ENCODE results near the gene SLC2A11.
"Not testable (repeated sequence)": the region's sequence is repeated elsewhere in the genome, so short reads cannot be mapped to it uniquely, and the experiment has no call there.

The SLC2A11 gene

DNA sequence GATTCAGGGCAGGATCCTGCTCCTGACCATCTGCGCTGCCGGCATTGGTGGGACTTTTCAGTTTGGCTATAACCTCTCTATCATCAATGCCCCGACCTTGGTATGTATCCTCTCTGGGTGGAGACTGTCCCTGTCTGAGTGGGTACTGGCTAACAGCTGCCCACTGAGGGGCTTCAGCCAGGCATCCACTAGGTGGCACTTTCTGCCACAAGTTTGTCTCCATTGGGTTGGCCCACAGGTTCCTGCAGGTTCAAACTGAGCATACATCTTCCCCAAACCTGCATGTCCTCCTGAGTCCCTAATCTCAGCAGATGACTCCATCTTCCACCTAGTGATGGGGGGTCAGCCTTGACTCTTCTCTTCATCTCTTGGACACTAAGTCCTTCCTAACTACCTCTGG, 4.4 kb downstream of the SLC2A11 start:
- peak in 1 of 2 experiments; percentile 54 for DNase-seq (ENCODE audit: low read depth in 1 of 2, low spot score in 1 of 2)
- in situ Hi-C loops (cut with HindIII; ENCODE audit: low pct_unique_long_range_greater_than_20kb, low sequenced_read_pairs): no loop called here
- TF ChIP-seq JUND (IDR thresholded peaks at IDR 0.05; ENCODE audit: low read depth): no peak

DNA sequence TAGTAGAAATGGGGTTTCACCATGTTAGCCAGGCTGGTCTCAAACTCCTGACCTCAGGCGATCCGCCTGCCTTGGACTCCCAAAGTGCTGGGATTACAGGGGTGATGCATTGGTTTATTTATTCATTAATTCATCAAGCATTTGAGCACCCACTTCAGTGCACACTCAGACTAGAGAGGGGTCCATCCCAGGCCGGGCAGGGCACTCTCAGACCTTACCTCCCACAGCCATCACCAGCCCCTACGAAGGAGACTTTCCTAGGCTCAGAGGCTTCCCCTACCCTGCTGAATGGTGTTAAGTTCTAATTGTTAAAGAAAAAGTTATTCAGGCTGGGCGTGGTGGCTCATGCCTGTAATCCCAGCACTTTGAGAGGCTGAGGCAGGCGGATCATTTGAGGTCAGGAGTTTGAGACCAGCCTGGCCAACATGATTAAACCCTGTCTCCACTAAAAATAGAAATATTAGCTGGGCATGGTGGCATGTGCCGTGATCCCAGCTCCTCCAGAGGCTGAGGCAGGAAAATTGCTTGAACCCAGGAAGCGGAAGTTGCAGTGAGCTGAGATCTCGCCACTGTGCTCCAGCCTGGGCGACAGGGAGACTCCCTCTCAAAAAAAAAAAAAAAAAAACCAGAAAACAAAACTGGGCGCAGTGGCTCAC, 7.0 kb downstream of the SLC2A11 start:
- DNase-seq (ENCODE audit: low read depth in 1 of 2, low spot score in 1 of 2); in situ Hi-C loops (cut with HindIII; ENCODE audit: low pct_unique_long_range_greater_than_20kb, low sequenced_read_pairs): not testable (repeated sequence)

DNA sequence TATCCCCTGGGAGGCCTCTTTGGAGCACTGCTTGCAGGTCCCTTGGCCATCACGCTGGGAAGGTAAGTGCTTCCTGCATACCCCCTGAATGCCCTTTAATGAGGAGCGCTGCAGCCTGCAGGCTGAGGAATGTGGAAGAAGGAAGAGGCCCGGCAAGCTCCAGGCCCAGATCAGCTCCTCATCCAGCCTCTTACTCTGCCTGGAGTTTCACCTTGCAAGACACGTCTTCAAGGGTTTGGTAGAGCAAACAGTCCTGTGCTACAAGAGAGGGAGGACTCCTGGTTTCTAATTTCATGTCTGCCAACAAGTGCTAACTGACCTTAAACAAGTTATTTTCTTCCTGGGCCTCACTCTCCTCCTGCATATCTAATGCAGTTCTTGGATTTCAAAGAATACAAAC, 10.9 kb downstream of the SLC2A11 start:
- in situ Hi-C loops (cut with HindIII; ENCODE audit: low pct_unique_long_range_greater_than_20kb, low sequenced_read_pairs): no loop called here
- no peak for DNase-seq (ENCODE audit: low read depth in 1 of 2, low spot score in 1 of 2)
- TF ChIP-seq JUND (IDR thresholded peaks at IDR 0.05; ENCODE audit: low read depth): no peak

DNA sequence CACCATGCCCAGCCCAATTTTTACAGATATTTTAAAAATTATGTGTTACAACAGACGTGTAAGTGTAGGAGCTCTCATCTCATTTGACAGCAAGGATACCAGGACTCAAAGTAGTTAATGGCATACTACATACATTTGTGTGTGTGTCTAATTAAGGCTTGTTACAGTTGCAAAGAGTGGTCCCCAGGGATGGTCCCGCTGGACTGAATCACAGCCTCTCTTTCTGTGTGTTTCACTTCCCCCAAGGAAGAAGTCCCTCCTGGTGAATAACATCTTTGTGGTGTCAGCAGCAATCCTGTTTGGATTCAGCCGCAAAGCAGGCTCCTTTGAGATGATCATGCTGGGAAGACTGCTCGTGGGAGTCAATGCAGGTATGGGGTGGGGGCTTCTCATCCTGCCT, 17.2 kb downstream of the SLC2A11 start:
- in situ Hi-C loops (cut with HindIII; ENCODE audit: low pct_unique_long_range_greater_than_20kb, low sequenced_read_pairs): no loop called here
- DNase-seq (ENCODE audit: low read depth in 1 of 2, low spot score in 1 of 2): no peak
- no peak for TF ChIP-seq JUND (IDR thresholded peaks at IDR 0.05; ENCODE audit: low read depth)

DNA sequence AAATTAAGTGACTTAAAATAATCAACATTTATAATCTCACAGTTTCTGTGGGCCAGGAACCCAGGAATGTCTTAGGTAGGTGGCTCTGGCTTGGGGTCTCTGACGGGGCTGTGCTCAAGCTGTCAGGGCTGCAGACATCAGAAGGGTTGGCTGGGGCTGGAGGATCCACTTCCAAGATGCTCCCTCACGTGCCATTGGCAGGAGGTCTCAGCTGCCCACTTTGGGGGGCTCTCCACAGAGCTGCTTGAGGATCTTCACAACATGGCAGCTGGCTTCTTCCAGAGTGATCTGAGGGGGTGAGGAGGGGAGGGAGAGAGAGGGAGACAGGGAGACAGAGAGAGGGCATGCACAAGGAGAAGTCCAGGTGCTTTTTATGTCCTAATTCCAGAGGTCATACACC, 18.1 kb downstream of the SLC2A11 start:
- in situ Hi-C loops (cut with HindIII; ENCODE audit: low pct_unique_long_range_greater_than_20kb, low sequenced_read_pairs): no loop called here
- DNase-seq (ENCODE audit: low read depth in 1 of 2, low spot score in 1 of 2): no peak
- TF ChIP-seq JUND (IDR thresholded peaks at IDR 0.05; ENCODE audit: low read depth): no peak

DNA sequence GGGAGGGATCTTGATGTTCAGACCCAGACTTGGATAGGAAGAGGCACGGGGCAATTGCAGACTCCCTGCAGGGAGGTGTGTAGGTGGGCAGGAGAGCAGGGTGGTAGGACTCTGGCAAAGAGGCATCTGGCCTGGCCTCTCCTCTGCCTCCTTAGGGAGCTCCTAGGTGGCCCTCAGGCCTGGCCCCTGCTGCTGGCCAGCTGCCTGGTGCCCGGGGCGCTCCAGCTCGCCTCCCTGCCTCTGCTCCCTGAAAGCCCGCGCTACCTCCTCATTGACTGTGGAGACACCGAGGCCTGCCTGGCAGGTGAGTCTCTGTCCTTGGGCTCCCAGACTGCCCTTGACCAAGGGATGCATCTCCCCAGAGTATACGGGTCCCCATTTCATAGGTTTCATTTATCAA, 19.9 kb downstream of the SLC2A11 start:
- DNase-seq (ENCODE audit: low read depth in 1 of 2, low spot score in 1 of 2): no peak
- TF ChIP-seq JUND (IDR thresholded peaks at IDR 0.05; ENCODE audit: low read depth): no peak
- in situ Hi-C loops (cut with HindIII; ENCODE audit: low pct_unique_long_range_greater_than_20kb, low sequenced_read_pairs): no loop called here

DNA sequence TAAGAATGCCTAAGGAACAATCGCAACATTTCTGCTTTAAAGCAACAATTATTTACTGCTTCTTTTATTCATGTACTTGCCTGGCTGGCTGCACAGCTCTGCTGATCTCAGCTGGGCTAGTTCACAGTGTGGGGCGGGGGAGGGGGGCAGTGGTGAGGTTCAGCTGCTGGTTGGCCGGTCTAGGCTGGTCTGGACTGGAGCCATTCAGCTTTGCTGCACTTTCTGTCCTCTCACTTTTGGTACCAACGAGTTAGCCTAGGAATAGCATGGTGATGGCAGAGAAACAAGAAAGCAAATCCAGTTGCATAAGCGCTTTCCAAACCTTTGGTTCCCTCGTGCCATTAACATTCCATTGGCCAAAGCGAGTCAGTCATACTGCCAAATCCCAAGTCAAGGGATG, 20.5 kb downstream of the SLC2A11 start:
- in situ Hi-C loops (cut with HindIII; ENCODE audit: low pct_unique_long_range_greater_than_20kb, low sequenced_read_pairs): no loop called here
- TF ChIP-seq JUND (IDR thresholded peaks at IDR 0.05; ENCODE audit: low read depth): no peak
- DNase-seq (ENCODE audit: low read depth in 1 of 2, low spot score in 1 of 2): no peak

DNA sequence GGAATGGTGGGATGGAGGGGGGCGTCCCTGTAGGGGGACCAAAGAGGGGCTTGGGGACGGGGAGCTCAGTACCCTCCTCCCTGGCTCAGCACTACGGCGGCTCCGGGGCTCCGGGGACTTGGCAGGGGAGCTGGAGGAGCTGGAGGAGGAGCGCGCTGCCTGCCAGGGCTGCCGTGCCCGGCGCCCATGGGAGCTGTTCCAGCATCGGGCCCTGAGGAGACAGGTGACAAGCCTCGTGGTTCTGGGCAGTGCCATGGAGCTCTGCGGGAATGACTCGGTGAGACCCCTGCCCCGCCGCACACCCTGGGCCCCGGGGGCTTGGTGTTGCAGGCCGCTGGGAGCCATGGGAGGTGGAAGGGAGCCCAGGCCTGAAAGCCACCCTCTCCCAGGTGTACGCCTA, 24.7 kb downstream of the SLC2A11 start:
- TF ChIP-seq JUND (IDR thresholded peaks at IDR 0.05; ENCODE audit: low read depth): no peak
- in situ Hi-C loops (cut with HindIII; ENCODE audit: low pct_unique_long_range_greater_than_20kb, low sequenced_read_pairs): no loop called here
- no peak for DNase-seq (ENCODE audit: low read depth in 1 of 2, low spot score in 1 of 2)

DNA sequence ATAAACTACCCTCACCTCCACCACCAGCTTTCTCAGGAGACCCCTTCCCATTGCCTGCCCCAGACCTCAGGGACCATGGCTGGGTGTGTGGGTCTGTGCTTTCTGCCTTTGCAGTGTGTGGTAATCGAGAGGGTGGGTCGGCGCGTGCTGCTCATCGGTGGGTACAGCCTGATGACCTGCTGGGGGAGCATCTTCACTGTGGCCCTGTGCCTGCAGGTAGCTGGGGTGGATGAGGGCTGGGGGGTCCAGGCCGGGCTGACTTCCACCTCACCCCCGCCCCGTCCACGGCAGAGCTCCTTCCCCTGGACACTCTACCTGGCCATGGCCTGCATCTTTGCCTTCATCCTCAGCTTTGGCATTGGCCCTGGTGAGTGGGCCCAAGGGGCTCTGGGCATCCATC, 26.0 kb downstream of the SLC2A11 start:
- TF ChIP-seq JUND (IDR thresholded peaks at IDR 0.05; ENCODE audit: low read depth): no peak
- in situ Hi-C loops (cut with HindIII; ENCODE audit: low pct_unique_long_range_greater_than_20kb, low sequenced_read_pairs): no loop called here
- no peak for DNase-seq (ENCODE audit: low read depth in 1 of 2, low spot score in 1 of 2)

DNA sequence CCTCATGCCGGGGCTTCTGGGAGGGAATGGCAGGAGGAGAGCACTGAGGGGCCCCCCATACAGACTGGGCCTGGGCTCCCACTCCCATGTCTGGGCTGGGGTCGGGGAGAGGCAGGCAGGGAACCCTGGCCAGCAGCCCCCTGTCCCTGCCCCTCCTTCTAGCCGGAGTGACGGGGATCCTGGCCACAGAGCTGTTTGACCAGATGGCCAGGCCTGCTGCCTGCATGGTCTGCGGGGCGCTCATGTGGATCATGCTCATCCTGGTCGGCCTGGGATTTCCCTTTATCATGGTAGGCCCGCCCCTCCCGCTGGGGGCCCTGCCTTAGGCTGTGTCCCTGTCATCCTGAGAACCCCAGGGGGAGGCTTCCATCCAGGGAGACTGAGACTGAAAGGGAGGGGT, 26.5 kb downstream of the SLC2A11 start:
- no peak for TF ChIP-seq JUND (IDR thresholded peaks at IDR 0.05; ENCODE audit: low read depth)
- no peak for DNase-seq (ENCODE audit: low read depth in 1 of 2, low spot score in 1 of 2)
- in situ Hi-C loops (cut with HindIII; ENCODE audit: low pct_unique_long_range_greater_than_20kb, low sequenced_read_pairs): no loop called here

DNA sequence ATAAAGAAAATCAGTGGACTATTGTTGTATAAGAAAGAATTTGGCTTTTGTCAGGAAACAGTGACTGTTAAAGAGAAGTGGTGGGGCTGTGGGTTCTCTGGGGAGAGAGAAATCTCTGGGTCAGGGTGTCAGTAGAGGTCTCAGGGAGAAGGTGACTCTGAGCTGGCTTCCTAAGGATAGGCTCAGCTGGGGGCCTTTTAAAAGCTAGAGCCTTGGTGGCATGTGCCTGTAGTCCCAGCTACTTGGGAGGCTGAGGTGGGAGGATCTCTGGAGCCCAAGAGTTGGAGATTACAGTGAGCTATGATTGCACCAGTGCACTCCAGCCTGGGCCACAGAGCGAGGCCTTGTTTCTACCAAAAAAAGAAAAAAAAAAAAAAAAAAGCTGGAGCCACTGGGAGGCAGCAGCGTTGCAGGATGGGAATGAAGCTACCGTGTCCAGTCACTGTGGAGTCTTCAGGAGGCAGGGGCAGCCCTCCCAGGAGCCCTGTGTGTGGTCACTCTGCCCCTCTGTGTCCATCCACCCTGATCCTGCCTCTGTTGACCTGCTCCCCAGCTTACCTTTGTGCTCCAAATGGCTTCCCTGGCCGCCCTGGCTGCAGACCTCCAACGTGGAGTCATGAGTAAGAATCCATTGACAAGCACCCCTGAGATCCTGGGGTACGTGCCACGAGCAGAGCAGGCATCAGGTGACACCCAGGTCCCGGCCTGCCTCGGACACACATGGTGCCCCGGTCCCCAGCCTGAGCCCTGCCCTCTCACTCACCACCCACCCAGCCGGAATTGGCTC, 31.1 kb downstream of the SLC2A11 start:
- TF ChIP-seq JUND (IDR thresholded peaks at IDR 0.05; ENCODE audit: low read depth): no peak
- in situ Hi-C loops (cut with HindIII; ENCODE audit: low pct_unique_long_range_greater_than_20kb, low sequenced_read_pairs): no loop called here
- DNase-seq (ENCODE audit: low read depth in 1 of 2, low spot score in 1 of 2): peak in 1 of 2 experiments; percentile 32

DNA sequence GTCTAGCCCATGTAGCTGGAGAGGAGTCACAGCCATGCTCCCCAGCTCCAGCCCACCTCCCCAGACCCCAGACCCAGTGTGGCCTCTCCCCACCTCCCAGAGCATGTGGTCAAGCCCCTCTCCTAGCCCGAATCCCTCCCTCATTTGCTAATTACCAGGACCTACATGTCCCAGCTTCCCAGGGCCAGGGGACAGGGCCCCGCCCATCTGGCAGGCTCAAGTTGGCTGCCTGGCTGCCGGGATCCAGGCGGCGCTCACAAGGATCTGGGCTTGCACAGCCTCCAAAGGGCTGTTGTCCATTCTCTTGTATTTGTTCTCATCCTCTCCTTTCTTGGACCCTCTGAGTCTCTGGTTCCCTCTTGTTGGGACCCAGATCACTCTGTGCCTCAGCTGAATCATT, 31.9 kb downstream of the SLC2A11 start:
- no peak for DNase-seq (ENCODE audit: low read depth in 1 of 2, low spot score in 1 of 2)
- in situ Hi-C loops (cut with HindIII; ENCODE audit: low pct_unique_long_range_greater_than_20kb, low sequenced_read_pairs): no loop called here
- no peak for TF ChIP-seq JUND (IDR thresholded peaks at IDR 0.05; ENCODE audit: low read depth)

DNA sequence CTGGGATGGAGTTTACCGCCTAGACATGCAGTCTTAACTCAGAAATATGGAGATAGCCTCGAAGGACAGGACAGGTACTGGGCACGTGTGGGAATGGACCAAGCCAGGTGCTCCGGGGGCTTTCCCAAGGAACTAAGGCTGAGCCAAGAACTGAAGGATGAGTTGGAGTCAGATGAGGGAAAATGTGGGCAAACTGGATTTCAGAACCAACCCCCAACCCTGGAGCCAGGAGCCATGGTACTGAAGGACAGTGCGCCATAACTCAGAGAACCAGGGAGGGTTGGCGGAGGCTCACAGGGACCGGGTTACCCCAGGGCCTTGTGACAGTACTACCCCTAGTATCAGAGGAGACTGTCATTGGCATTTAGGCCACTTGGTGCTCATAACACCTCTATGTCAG, 34.1 kb downstream of the SLC2A11 start:
- no peak for DNase-seq (ENCODE audit: low read depth in 1 of 2, low spot score in 1 of 2)
- TF ChIP-seq JUND (IDR thresholded peaks at IDR 0.05; ENCODE audit: low read depth): no peak
- in situ Hi-C loops (cut with HindIII; ENCODE audit: low pct_unique_long_range_greater_than_20kb, low sequenced_read_pairs): no loop called here

DNA sequence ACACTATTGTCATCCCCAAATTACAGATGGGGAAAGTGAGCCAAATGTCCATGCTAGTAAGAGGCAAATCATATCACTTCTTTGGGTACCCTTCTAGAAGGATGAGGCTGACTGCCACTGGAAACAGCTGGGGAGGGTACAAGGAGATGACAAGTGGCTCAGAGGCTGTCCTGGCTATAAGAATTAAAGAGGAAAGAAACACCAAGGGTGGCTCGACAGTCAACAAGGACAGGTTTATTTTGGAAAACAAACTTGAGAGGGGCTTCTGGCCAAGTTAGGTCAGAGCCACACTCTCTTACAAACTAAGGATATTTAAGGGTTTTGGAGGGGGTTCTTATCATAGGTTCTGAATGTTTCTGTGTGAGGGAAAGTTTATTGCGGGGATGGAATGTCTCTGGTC, 34.5 kb downstream of the SLC2A11 start:
- in situ Hi-C loops (cut with HindIII; ENCODE audit: low pct_unique_long_range_greater_than_20kb, low sequenced_read_pairs): no loop called here
- DNase-seq (ENCODE audit: low read depth in 1 of 2, low spot score in 1 of 2): no peak
- TF ChIP-seq JUND (IDR thresholded peaks at IDR 0.05; ENCODE audit: low read depth): no peak

Data from T47D (cell line).